ENCODE measurements around the gene LPCAT3. TPM values are rescaled to one million over a fixed set of nuclear protein-coding genes. Genes with fewer than 3 reads are reported as not detected.

The LPCAT3 gene
- total RNA-seq, 1 donor from 2014 or later = 33.3 TPM

GRCh38 chr12:6965026-6965661 is 53.1 kb downstream of the LPCAT3 start:
- intact Hi-C loops (cut with micrococcal nuclease) = loop anchor here (1.0 kb wide), 3 partner anchors 21 to 96 kb away; partner anchors contain the start of gene C12orf57

DNA sequence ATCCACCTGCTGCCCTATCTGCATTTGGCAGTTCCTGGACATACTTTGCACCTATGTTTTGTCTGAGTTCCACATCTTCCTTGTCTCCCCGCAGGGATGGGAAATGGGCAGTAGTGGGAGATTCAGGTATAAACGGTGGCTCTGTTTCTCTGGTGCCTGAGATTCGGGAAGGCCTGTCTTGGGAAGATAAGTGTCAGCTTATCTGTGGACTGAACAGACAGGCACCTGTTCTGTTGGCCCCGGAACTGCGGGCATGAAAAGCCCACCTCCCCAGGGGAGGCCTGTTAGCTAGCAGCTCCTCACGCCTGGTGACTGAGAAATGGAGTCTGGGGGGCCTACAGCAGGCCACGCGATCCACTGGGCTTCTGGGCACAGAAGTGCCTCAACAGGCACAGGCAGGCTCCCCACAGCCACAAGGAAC is 53.7 kb downstream of the LPCAT3 start:
- intact Hi-C loops (cut with micrococcal nuclease) = loop anchor here (1.0 kb wide), 3 partner anchors 20 to 95 kb away; partner anchors contain the start of gene C12orf57

- intact Hi-C loops (cut with micrococcal nuclease) = no loop called here
Observed at GRCh38 chr12:6963791-6964413, 54.4 kb downstream of the LPCAT3 start.

GRCh38 chr12:6963016-6963731 is 55.1 kb downstream of the LPCAT3 start:
- intact Hi-C loops (cut with micrococcal nuclease) = no loop called here

GRCh38 chr12:6962285-6963015 is 55.8 kb downstream of the LPCAT3 start:
- intact Hi-C loops (cut with micrococcal nuclease) = no loop called here

DNA sequence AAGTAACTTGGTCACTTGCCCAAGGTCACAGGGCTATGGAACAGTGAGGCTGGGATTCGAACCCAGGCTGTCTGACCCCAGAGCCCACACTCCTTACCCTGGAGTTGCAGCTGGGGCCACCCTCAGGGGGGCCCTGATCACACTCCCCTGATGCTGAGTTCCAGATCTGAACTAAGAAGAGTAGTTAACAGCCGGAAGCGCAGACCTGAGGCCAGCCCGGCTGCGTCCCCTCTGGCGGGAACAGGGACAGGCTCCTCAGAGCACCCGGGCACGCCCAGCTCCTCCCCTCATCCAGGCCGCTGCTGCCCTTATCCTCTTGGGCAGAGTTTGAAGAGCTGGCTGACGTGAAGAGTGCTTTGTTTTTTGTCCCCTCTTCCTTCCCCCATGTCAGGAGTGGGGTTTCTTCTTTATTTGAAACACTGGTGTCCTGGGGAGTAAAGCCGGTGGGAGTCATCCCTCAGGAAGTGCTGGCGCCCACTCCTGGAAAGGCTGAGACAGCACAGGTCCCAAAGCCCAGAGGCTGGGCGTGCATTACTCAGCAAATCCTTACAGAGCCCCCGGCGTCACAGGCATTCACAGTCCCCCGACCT is 56.5 kb downstream of the LPCAT3 start:
- intact Hi-C loops (cut with micrococcal nuclease) = loop anchor here (1.0 kb wide), 1 partner anchor 8 kb away; no protein-coding TSS in a partner anchor

- intact Hi-C loops (cut with micrococcal nuclease) = loop anchor here (1.0 kb wide), 1 partner anchor 8 kb away; no protein-coding TSS in a partner anchor
Observed at GRCh38 chr12:6961278-6961694, 57.0 kb downstream of the LPCAT3 start.

DNA sequence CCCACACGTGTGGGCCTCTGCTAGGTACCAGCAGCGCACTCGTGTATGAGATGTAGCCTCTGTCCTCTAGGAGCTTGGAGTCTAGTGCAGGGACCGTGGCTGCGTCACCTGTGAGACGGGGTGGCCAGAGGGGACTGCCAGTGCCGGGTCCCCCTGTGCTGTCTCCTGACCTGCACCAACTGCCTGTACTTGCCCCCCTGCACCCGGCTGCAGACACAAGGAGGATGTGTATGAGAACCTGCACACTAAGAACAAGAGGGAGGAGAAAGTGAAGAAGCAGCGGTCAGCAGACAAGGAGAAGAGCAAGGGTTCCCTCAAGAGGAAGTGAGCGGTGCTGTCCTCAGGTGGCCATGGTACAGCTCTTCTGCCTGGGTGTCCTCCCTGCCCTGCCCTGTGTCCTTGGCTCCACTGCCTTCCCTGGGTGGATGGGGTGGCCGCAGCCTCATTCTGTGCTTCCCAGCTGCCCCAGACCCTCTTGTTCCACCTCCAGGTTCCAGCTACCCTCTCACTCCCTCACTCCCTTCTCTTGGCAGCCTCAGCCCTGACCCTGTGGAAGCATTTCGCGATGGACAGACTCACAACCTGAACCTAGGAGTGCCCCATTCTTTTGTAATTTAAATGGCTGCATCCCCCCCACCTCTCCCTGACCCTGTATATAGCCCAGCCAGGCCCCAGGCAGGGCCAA is 57.5 kb downstream of the LPCAT3 start:
- intact Hi-C loops (cut with micrococcal nuclease) = loop anchor here (1.0 kb wide), 1 partner anchor 7 kb away; no protein-coding TSS in a partner anchor

- intact Hi-C loops (cut with micrococcal nuclease) = loop anchor here (2.0 kb wide), 1 partner anchor 69 kb away; no protein-coding TSS in a partner anchor
Observed at GRCh38 chr12:6959805-6960592, 58.3 kb downstream of the LPCAT3 start.

DNA sequence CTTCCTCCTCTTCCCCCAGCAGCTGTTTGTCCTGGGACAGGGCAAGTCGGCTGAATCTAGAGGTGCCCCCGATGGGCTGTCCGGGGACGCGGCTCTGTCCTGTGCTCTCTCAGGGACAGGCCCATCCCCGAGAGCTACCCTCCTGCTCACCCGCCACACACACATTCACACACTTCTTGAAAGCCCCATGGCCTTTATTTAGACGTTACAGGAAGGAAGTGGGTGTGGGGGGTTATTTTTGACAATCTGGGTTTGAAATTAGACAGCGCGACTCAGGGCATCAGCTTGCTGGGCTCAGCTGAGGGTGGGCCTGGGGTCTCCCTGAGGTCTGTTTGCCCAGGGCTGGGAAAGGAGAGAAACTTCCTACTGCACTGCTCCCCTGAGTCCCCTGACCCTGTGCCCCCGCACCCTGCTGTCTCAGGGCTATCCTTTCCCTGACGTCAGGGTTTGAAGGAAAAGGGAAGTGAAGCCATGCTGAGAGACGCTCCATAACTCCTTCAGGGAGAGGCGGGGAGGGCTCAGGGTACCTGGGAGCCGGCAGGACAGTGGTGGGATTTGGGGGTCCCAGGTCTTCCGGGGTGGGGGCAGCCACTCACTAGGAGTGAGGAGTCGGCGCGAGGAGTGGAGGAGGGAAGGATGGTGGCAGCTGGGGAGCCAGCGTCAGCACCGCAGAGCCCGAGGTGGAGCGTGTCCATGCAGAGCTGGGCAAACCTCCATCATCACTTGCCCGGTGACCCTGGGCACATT is 59.0 kb downstream of the LPCAT3 start:
- intact Hi-C loops (cut with micrococcal nuclease) = loop anchor here (2.0 kb wide), 1 partner anchor 68 kb away; no protein-coding TSS in a partner anchor

- intact Hi-C loops (cut with micrococcal nuclease) = loop anchor here (2.0 kb wide), 1 partner anchor 68 kb away; no protein-coding TSS in a partner anchor
Observed at GRCh38 chr12:6958609-6959057, 59.6 kb downstream of the LPCAT3 start.

- intact Hi-C loops (cut with micrococcal nuclease) = loop anchor here (2.0 kb wide), 1 partner anchor 67 kb away; no protein-coding TSS in a partner anchor
Observed at GRCh38 chr12:6957741-6958608, 60.3 kb downstream of the LPCAT3 start.

DNA sequence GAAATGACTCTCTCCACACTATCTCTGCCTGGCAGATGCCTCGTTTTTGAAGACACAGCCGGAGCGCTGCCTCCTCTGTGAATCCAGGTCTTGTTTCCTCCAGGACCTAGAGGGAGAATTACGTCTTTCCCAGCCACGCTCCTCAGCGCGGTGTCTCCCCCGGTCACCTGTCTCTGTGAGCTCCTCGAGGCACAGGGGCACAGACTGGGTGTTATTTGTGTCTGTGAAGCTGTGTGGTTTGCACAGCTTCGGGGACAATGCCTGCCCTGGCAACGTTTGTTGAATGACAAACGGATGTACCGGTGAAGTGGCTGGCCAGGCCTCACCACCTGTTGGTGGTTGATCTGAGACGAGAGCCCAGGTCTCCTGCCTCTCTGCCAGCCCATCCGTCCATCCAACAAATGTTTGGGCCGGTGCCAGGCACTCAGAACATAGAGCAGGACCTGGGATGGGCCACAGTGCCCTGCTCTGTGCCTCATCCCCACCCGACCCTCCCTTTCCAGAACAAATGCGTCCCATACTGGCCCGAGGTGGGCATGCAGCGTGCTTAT is 61.0 kb downstream of the LPCAT3 start:
- intact Hi-C loops (cut with micrococcal nuclease) = no loop called here

DNA sequence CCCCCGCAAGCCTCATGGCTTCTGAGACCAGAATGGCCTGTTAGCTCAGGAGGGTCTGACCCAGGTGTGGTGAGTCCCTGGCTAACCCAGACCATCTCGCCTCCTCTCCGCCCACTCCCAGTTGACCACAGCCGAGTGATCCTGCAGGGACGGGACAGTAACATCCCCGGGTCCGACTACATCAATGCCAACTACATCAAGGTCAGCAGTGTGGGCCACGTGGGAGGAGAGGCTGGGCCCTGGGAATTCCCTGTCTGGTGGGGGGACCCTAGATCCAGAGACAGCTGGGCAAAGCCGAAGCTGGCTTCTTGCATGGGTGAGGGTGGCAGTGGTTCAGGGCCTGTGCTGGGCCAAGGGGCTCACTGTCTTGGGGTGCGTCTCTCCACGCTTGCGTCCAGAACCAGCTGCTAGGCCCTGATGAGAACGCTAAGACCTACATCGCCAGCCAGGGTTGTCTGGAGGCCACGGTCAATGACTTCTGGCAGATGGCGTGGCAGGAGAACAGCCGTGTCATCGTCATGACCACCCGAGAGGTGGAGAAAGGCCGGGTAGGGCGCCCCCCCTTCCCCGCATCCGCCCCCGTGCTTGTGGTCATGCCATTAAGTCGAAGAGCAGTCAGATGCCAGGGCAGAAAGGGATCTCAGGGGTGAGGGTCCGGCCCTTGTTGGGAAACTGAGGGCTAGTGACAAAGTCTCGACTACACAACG is 62.1 kb downstream of the LPCAT3 start:
- intact Hi-C loops (cut with micrococcal nuclease) = no loop called here

GRCh38 chr12:6955108-6956020 is 62.9 kb downstream of the LPCAT3 start:
- intact Hi-C loops (cut with micrococcal nuclease) = no loop called here

All from T-helper 2 cell treated with Interferon-gamma antibody and Interleukin-4, amounts not matched to agents 100 ng/mL and 5 ng/mL, for 36 hours (primary cell).